SH-SY5Y (cell line): Measurements from ENCODE around the gene ITGB4.

Source experiments
- GATA2 ChIP-seq: IDR thresholded peaks from 2 replicates; pipeline ENCODE4 v1.6.1; 2011; ENCODE audit warnings: mild to moderate bottlenecking, low read depth, low read length
- GATA3 ChIP-seq: IDR thresholded peaks from 2 replicates; pipeline ENCODE4 v1.6.1; 2011; ENCODE audit warnings: low read depth, mild to moderate bottlenecking, low read length, moderate library complexity

- no peak for TF ChIP-seq GATA2
- TF ChIP-seq GATA3: no peak
Observed at GRCh38 chr17:75685499-75685898, 35.8 kb upstream of the ITGB4 start.
